ES-I3 (cell line): ENCODE data around the gene SEC24D.

Source experiments
- H3K36me3 ChIP-seq: 2 replicates; pipeline ENCODE4 v1.6.1; 2013; ENCODE audit warnings: mild to moderate bottlenecking, low read length, control low read depth, moderate library complexity; ENCODE audit not compliant: insufficient read depth
- H3K4me1 ChIP-seq: 2 replicates; pipeline ENCODE4 v1.6.1; 2013; ENCODE audit warnings: mild to moderate bottlenecking, control low read depth, low read length; ENCODE audit not compliant: insufficient read depth
- H3K9ac ChIP-seq: 2 replicates; pipeline ENCODE4 v1.6.1; 2013; ENCODE audit warnings: low read depth, mild to moderate bottlenecking, low read length, moderate library complexity
- H3K9me3 ChIP-seq: 2 replicates; pipeline ENCODE4 v1.6.1; 2013; ENCODE audit warnings: mild to moderate bottlenecking, low read length, moderate library complexity; ENCODE audit not compliant: control insufficient read depth, insufficient read depth

Gene SEC24D

GRCh38 chr4:118684873-118685811, 150.8 kb downstream of the SEC24D start, which contains the start of gene METTL14:
Gene METTL14, plus strand, starts transcription at chr4:118685392. Its CDS starts 143 bp downstream, at chr4:118685535.
- H3K4me1 ChIP-seq, result no peaks in the 10 kb centered on the region; the same call in 1 of the 2 replicates
- no peaks in the 10 kb centered on the region for H3K36me3 ChIP-seq
- peak within 1 kb of the TSS; percentile 83 for H3K9ac ChIP-seq
- H3K9me3 ChIP-seq, result no peaks in the 10 kb centered on the region

GRCh38 chr4:118683513-118683912, 152.4 kb downstream of the SEC24D start:
- Histone ChIP-seq H3K36me3 (no peaks in the 10 kb centered on the region), H3K4me1 (no peaks in the 10 kb centered on the region; the same call in 1 of the 2 replicates), H3K9ac (0 out of 2 replicates have a peak overlapping the region, but pooled peaks have one; percentile 23), H3K9me3 (no peaks in the 10 kb centered on the region)

GRCh38 chr4:118682928-118683327, 153.0 kb downstream of the SEC24D start:
- Histone ChIP-seq H3K36me3 (no peaks in the 10 kb centered on the region), H3K9me3 (no peaks in the 10 kb centered on the region), H3K4me1 (no peaks in the 10 kb centered on the region; the same call in 1 of the 2 replicates), H3K9ac (no peak overlapping the region)

GRCh38 chr4:118680808-118681207, 155.1 kb downstream of the SEC24D start:
- Histone ChIP-seq H3K9ac (no peak overlapping the region), H3K4me1 (no peaks in the 10 kb centered on the region), H3K36me3 (no peaks in the 10 kb centered on the region), H3K9me3 (no peaks in the 10 kb centered on the region)

GRCh38 chr4:118676128-118676527, 159.8 kb downstream of the SEC24D start:
- Histone ChIP-seq H3K9me3 (no peaks in the 10 kb centered on the region), H3K9ac (no peak overlapping the region), H3K4me1 (no peaks in the 10 kb centered on the region), H3K36me3 (no peaks in the 10 kb centered on the region)
